Adrenal gland (tissue), 12 donors: Measurements from ENCODE around the gene HNRNPA1. TPM values are rescaled to one million over a fixed set of nuclear protein-coding genes. Genes with fewer than 3 reads are reported as not detected.

Source experiments
- DNase-seq, 7 donors: peaks; one replicate each; pipeline ENCODE4 v3.0.0-alpha.2; 2019 to 2020
- H3K27ac ChIP-seq, 5 donors: fragments of 200-600 bp; sonication (generic) in 4 of 5; 1 replicate in 3 of 5; 2 replicates in 2 of 5; pipeline versions ENCODE4 v1.5.1 to v1.8.0; 2016 to 2020; ENCODE audit warnings: mild to moderate bottlenecking in 1 of 5
- H3K27me3 ChIP-seq: fragments of 200-600 bp; 2 replicates; pipeline ENCODE4 v1.8.0; 2021
- H3K36me3 ChIP-seq, 2 donors: fragments of 200-600 bp; replicated peaks in 1 of 2; 1 replicate in 1 of 2; 2 replicates in 1 of 2; pipeline versions ENCODE4 v1.5.1 to v1.8.0; 2018 to 2022
- H3K4me1 ChIP-seq, 2 donors: fragments of 200-600 bp; replicated peaks in 1 of 2; 1 replicate in 1 of 2; 2 replicates in 1 of 2; pipeline versions ENCODE4 v1.5.1 to v1.8.0; 2018 to 2021
- H3K4me3 ChIP-seq, 4 donors: fragments of 200-600 bp; sonication (generic) in 3 of 4; one replicate each; pipeline ENCODE4 v1.5.1; 2016 to 2018
- H3K9me3 ChIP-seq, 3 donors: fragments of 200-600 bp; sonication (generic) in 1 of 3; replicated peaks in 1 of 3; 1 replicate in 2 of 3; 2 replicates in 1 of 3; pipeline versions ENCODE4 v1.5.1 to v1.8.0; 2016 to 2021
- CTCF ChIP-seq, 6 experiments: fragments of 450-650 bp in 4 of 6; fragments of 200-600 bp in 2 of 6; sonication (generic) in 1 of 6; IDR thresholded peaks; 1 replicate in 5 of 6; 2 replicates in 1 of 6; pipeline versions ENCODE4 v1.5.1 to v1.8.0; 2016 to 2021; ENCODE audit warnings: antibody characterized with exemption in 6 of 6, mild to moderate bottlenecking in 2 of 6, moderate library complexity in 1 of 6
- POLR2A ChIP-seq, 2 donors: fragments of 450-650 bp; IDR thresholded peaks; one replicate each; pipeline ENCODE4 v1.6.1; 2017; ENCODE audit warnings: antibody characterized with exemption in 2 of 2, mild to moderate bottlenecking in 2 of 2, moderate library complexity in 1 of 2
- WGBS, 4 donors: extraction: QIAGEN DNeasy Blood & Tissue Kit in 2 of 4; methylation state at CpG; one replicate each; pipeline versions ENCODE4 v1.1.5 to v1.1.7; 2013 to 2017; 5-methylcytosine and 5-hydroxymethylcytosine counted together
- intact Hi-C, 2 donors: fragments of 100-400 bp; cut with DNase I; formaldehyde crosslinking; loops; one replicate each; pipeline versions ENCODE4 v1.14.1 to v1.15.0; 2022 to 2023
- polyA plus RNA-seq, 3 donors: library from polyadenylated mRNA; stranded (reverse); fragments of 200-250 nt in 2 of 3; fragments of 350-450 nt in 1 of 3; fragmentation: Illumina TruSeq in 1 of 3; extraction: RNeasy Lipid Tissue Mini Kit (QIAGEN cat#74804) in 1 of 3; gene quantifications; one replicate each; pipeline ENCODE4 v1.2.3, GENCODE V29; 2013 to 2014
- small RNA-seq, 2 donors: library from RNA; depleted of rRNA; stranded (forward); fragments of <200 nt; gene quantifications; one replicate each; pipeline ENCODE3, GENCODE V24; 2016
- total RNA-seq, 9 donors: library from RNA; depleted of rRNA in 4 of 9; stranded (reverse); fragments of >200 nt in 4 of 9; fragments of 120-200 nt in 1 of 9; fragmentation: NEBNext Ultra II Directional in 1 of 9; extraction: Animal tissue kit (Norgen Biotek cat#: 25700) in 1 of 9; gene quantifications; one replicate each; pipeline versions ENCODE4 v1.1.0 to v1.2.4, GENCODE V29; 2013 to 2023
- donor health status: healthy with polysubstance abuse.
- donor health status: Bipolar disorder and iron deficiency.
- donor health status: DM: yes; HTN: yes; CAD: no.
- donor health status: DM: no; HTN: no; CAD: no.
- donor health status: DM: no; HTN: no; CAD: no.
- donor health status: DM: yes; HTN: yes; CAD: no.

The HNRNPA1 gene
- total and polyA plus RNA-seq, 12 donors, result 257 to 1,171 (median 639) TPM

DNA sequence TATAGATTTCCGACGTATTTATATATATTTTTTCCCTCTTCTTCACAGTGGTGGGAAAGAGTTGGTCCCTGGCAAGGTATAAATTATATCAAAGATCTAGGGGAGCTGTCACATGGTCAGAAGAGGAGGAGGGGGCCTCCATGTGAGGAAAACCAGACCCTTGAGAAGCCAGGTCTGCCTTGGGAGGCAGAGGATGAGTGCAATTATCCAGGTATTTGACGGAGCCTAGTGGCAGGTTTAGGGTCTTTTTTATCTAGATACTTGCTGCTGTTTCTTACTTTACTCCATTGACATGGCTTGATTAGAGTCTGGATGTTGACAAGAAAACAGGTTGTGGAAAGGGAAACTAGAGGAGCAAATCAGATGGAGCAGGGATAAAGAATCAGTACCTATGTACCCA is 49.9 kb downstream of the HNRNPA1 start:
- Histone ChIP-seq H3K9me3 (no peaks in the 10 kb centered on the region), H3K27me3 (no peaks in the 10 kb centered on the region), H3K4me1 (peaks cover 0 to 70% of the 10 kb centered on the region in 2 donors), H3K36me3 (no peaks in the 10 kb centered on the region), H3K4me3 (no peak overlapping the region), H3K27ac (no peak overlapping the region)
- TF ChIP-seq POLR2A (IDR thresholded peaks at IDR 0.05) (no peak), CTCF (IDR thresholded peaks at IDR 0.05) (no peak)
- 66 to 78% (median 72%) methylated on average over 3 of the region's 3 CpGs for WGBS, 4 donors
- intact Hi-C loops, result no loop called here
- no peak for DNase-seq

DNA sequence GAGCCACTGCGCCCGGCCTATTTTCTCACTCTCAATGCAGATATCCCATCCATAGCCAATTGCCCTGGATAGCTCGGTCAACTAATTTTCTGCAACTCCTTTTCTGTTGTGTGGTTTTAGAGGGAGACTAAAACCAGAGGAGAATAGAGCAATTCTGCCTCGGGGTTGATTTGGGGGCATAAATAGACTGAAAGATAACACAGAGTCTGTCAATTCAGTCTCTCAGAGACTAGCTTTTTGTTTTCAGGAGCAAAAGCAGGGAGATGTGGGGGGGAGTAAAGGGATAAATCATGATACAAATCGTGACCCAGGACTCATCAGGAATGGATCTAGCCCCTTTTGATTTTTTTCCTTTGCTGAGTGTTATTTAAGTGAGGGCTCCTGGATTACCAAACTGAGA is 50.9 kb downstream of the HNRNPA1 start:
- H3K36me3 ChIP-seq, result no peaks in the 10 kb centered on the region
- intact Hi-C loops, result no loop called here
- no peak for DNase-seq
- peaks cover 0 to 67% of the 10 kb centered on the region in 2 donors for H3K4me1 ChIP-seq
- H3K27me3 ChIP-seq, result no peaks in the 10 kb centered on the region
- no peaks in the 10 kb centered on the region for H3K9me3 ChIP-seq
- TF ChIP-seq CTCF (IDR thresholded peaks at IDR 0.05) (no peak), POLR2A (IDR thresholded peaks at IDR 0.05) (no peak)
- no peak overlapping the region for H3K4me3 ChIP-seq
- H3K27ac ChIP-seq, result no peak overlapping the region
- WGBS, 4 donors, result 75 to 85% (median 78%) methylated on average over 5 of the region's 5 CpGs

GRCh38 chr12:54333420-54334034 is 53.0 kb downstream of the HNRNPA1 start:
- H3K4me3 ChIP-seq, result no peak overlapping the region
- intact Hi-C loops, result no loop called here
- DNase-seq, result no peak
- peaks cover 21 to 68% of the 10 kb centered on the region in 2 donors for H3K4me1 ChIP-seq
- no peaks in the 10 kb centered on the region for H3K27me3 ChIP-seq
- TF ChIP-seq POLR2A (IDR thresholded peaks at IDR 0.05), result no peak
- no peak for TF ChIP-seq CTCF (IDR thresholded peaks at IDR 0.05)
- H3K9me3 ChIP-seq, result no peaks in the 10 kb centered on the region
- no peaks in the 10 kb centered on the region for H3K36me3 ChIP-seq
- H3K27ac ChIP-seq, result no peak overlapping the region
- WGBS, 4 donors, result 94 to 98% (median 98%) methylated on average over 4 of the region's 4 CpGs

Small RNA genes within 50 kb of the gene (small RNA-seq; reads per million reads assigned to genes)
- 0 reads per million in 2 donors for gene RN7SL390P
- gene RNU6-950P, result 0 reads per million in 2 donors

Other genes starting within 250 kb of the HNRNPA1 start
- gene HOXC5, start 247.7 kb upstream of the HNRNPA1 start, total RNA-seq, result 1 to 10 TPM in 3 of 9 donors, under 1 TPM in 6; 0.36 to 1.9 (median 0.86) TPM
- 1 to 10 TPM in 1 of 3 donors, under 1 TPM in 2; 0.48 to 1.3 (median 0.51) TPM for gene HOXC5, start 247.7 kb upstream of the HNRNPA1 start, polyA plus RNA-seq
- 1 to 10 TPM in 7 of 9 donors, under 1 TPM in 2; 0.78 to 7.4 (median 2.9) TPM for gene HOXC4, start 226.9 kb upstream of the HNRNPA1 start, total RNA-seq
- gene HOXC4, start 226.9 kb upstream of the HNRNPA1 start, polyA plus RNA-seq, result 1 to 10 TPM; 2.9 to 7.3 (median 3.0) TPM
- 10 to 100 TPM; 29.9 to 52.4 (median 38.8) TPM for gene SMUG1, start 91.7 kb upstream of the HNRNPA1 start, total RNA-seq
- 10 to 100 TPM; 28.1 to 60.0 (median 58.1) TPM for gene SMUG1, start 91.7 kb upstream of the HNRNPA1 start, polyA plus RNA-seq
- gene CBX5, start 604 bp upstream of the HNRNPA1 start, total RNA-seq, result 10 to 100 TPM; 39.4 to 88.4 (median 59.9) TPM
- gene CBX5, start 604 bp upstream of the HNRNPA1 start, polyA plus RNA-seq, result 10 to 100 TPM in 2 of 3 donors, 1 to 10 TPM in 1; 8.2 to 44.3 (median 10.9) TPM
- 1 to 10 TPM in 1 of 9 donors, under 1 TPM in 2, not detected in 6; 0.47 to 3.8 (median 0.72) TPM for gene NFE2, start 20.3 kb downstream of the HNRNPA1 start, total RNA-seq
- gene NFE2, start 20.3 kb downstream of the HNRNPA1 start, polyA plus RNA-seq, result under 1 TPM; 0.13 to 0.80 (median 0.34) TPM
- gene COPZ1, start 44.4 kb downstream of the HNRNPA1 start, total RNA-seq, result 100 to 1,000 TPM in 8 of 9 donors, 10 to 100 TPM in 1; 95.2 to 183 (median 152) TPM
- gene COPZ1, start 44.4 kb downstream of the HNRNPA1 start, polyA plus RNA-seq, result 100 to 1,000 TPM in 1 of 3 donors, 10 to 100 TPM in 2; 54.7 to 252 (median 80.9) TPM
- 1 to 10 TPM in 5 of 9 donors, under 1 TPM in 3, not detected in 1; 0.18 to 6.8 (median 1.3) TPM for gene GPR84, start 83.8 kb downstream of the HNRNPA1 start, total RNA-seq
- gene GPR84, start 83.8 kb downstream of the HNRNPA1 start, polyA plus RNA-seq, result 1 to 10 TPM in 1 of 3 donors, under 1 TPM in 2; 0.56 to 1.3 (median 0.93) TPM
- gene ZNF385A, start 104.0 kb downstream of the HNRNPA1 start, total RNA-seq, result 10 to 100 TPM in 6 of 9 donors, 1 to 10 TPM in 2, under 1 TPM in 1; 0.94 to 38.2 (median 13.0) TPM
- gene ZNF385A, start 104.0 kb downstream of the HNRNPA1 start, polyA plus RNA-seq, result 10 to 100 TPM in 2 of 3 donors, 1 to 10 TPM in 1; 2.7 to 28.0 (median 24.3) TPM
- gene ITGA5, start 138.5 kb downstream of the HNRNPA1 start, total RNA-seq, result 100 to 1,000 TPM in 3 of 9 donors, 10 to 100 TPM in 6; 15.7 to 141 (median 75.4) TPM
- 100 to 1,000 TPM in 1 of 3 donors, 10 to 100 TPM in 2; 52.2 to 118 (median 56.7) TPM for gene ITGA5, start 138.5 kb downstream of the HNRNPA1 start, polyA plus RNA-seq
- gene GTSF1, start 192.9 kb downstream of the HNRNPA1 start, total RNA-seq, result under 1 TPM in 4 of 9 donors, not detected in 5; 0.28 to 0.90 (median 0.55) TPM
- gene GTSF1, start 192.9 kb downstream of the HNRNPA1 start, polyA plus RNA-seq, result 1 to 10 TPM in 1 of 3 donors, under 1 TPM in 1, not detected in 1; 0.37 to 2.2 TPM
- 10 to 100 TPM in 8 of 9 donors, 1 to 10 TPM in 1; 3.8 to 61.4 (median 28.3) TPM for gene NCKAP1L, start 217.0 kb downstream of the HNRNPA1 start, total RNA-seq
- 10 to 100 TPM in 1 of 3 donors, 1 to 10 TPM in 2; 5.2 to 11.8 (median 6.8) TPM for gene NCKAP1L, start 217.0 kb downstream of the HNRNPA1 start, polyA plus RNA-seq